GM12878 (cell line): Measurements from ENCODE around the gene ALDH1A3. TPM values are rescaled to one million over a fixed set of nuclear protein-coding genes. Genes with fewer than 3 reads are reported as not detected.

ENCODE experiments used
- CHD2 ChIP-seq: IDR thresholded peaks from 2 replicates; pipeline ENCODE4 v1.6.1; 2011; ENCODE audit warnings: low read depth, low read length, improper control_type of control experiment, borderline replicate concordance
- ETV6 ChIP-seq, 2 experiments: fragments of 450-650 bp in 1 of 2; IDR thresholded peaks in 1 of 2; conservative IDR thresholded peaks in 1 of 2; 2 replicates each; pipeline ENCODE4 v1.6.1; 2014; ENCODE audit warnings: antibody characterized with exemption in 1 of 2, borderline replicate concordance in 1 of 2, low read depth in 1 of 2, mild to moderate bottlenecking in 1 of 2, moderate library complexity in 1 of 2
- IKZF1 ChIP-seq: fragments of 450-650 bp; conservative IDR thresholded peaks from 2 replicates; pipeline ENCODE4 v1.6.1; 2017; ENCODE audit warnings: antibody characterized with exemption, mild to moderate bottlenecking
- IRF4 ChIP-seq: IDR thresholded peaks from 2 replicates; pipeline ENCODE4 v1.6.1; 2011; ENCODE audit warnings: low read depth, low read length
- MEF2B ChIP-seq: fragments of 450-650 bp; IDR thresholded peaks from 2 replicates; pipeline ENCODE4 v1.6.1; 2018; ENCODE audit warnings: mild to moderate bottlenecking, moderate library complexity; ENCODE audit not compliant: partially characterized antibody, poor library complexity, severe bottlenecking
- NBN ChIP-seq: fragments of 450-650 bp; IDR thresholded peaks from 2 replicates; pipeline ENCODE4 v1.6.1; 2016
- POLR2A ChIP-seq: IDR thresholded peaks from 2 replicates; pipeline ENCODE4 v1.6.1; 2011; ENCODE audit warnings: low read depth, mild to moderate bottlenecking, low read length
- POU2F2 ChIP-seq: IDR thresholded peaks from 3 replicates; pipeline ENCODE4 v1.6.1; 2011; ENCODE audit warnings: low read depth, mild to moderate bottlenecking, low read length, borderline replicate concordance
- RB1 ChIP-seq: fragments of 450-650 bp; formaldehyde crosslinking; IDR thresholded peaks from 2 replicates; pipeline ENCODE4 v1.6.1; 2017; ENCODE audit warnings: mild to moderate bottlenecking, borderline replicate concordance
- STAT3 ChIP-seq: IDR thresholded peaks from 2 replicates; pipeline ENCODE4 v1.6.1; 2011; ENCODE audit warnings: low read depth, low read length, improper control_type of control experiment
- TARDBP ChIP-seq: IDR thresholded peaks from 2 replicates; pipeline ENCODE4 v1.6.1; 2016; ENCODE audit warnings: borderline replicate concordance
- YY1 ChIP-seq: IDR thresholded peaks from 2 replicates; pipeline ENCODE4 v1.6.1; 2011; ENCODE audit warnings: low read depth, mild to moderate bottlenecking, low read length
- polyA plus RNA-seq, 11 experiments: library from polyadenylated mRNA; depleted of rRNA in 4 of 11; unstranded in 6 of 11; stranded (reverse) in 5 of 11; fragments of >200 nt; fragmentation: Nextera tagmentation in 4 of 11; fragmentation: Illumina TruSeq in 1 of 11; extraction: Ambion mirVana in 4 of 11; extraction: Trizol in 1 of 11; gene quantifications; 1 replicate in 1 of 11; 2 replicates in 10 of 11; pipeline versions ENCODE4 v1.2.1 to v1.2.3, GENCODE V29; 2011 to 2016; ENCODE audit warnings: inconsistent platforms in 2 of 11, missing spikeins in 2 of 11, low read depth in 1 of 11
- total RNA-seq, 4 experiments: library from RNA; depleted of rRNA in 3 of 4; stranded (reverse); fragments of >200 nt in 3 of 4; fragmentation: Illumina TruSeq in 1 of 4; extraction: Trizol in 1 of 4; gene quantifications; 2 replicates each; pipeline versions ENCODE4 v1.2.1 to v1.2.3, GENCODE V29; 2013 to 2021
- TF ChIP-seq, protein P1 (sequence below): fragments of 150-350 bp; IDR thresholded peaks from 2 replicates; pipeline ENCODE4 v1.6.1; 2016; ENCODE audit warnings: low read depth, low read length

The ALDH1A3 gene
- total and polyA plus RNA-seq, 10 of the 15 experiments (the other 5 are each of a cell fraction or from before 2014, with no cell fraction given): 0.06 to 0.69 (median 0.18) TPM

- TF ChIP-seq MEF2B (peak; percentile 84), POU2F2 (peak; percentile 17; the same call in 1 of the 3 replicates), IKZF1 (peak; percentile 49), NBN (no peak; the same call in 1 of the 2 replicates), IRF4 (0 out of 2 replicates have a peak, but pooled peaks have one; percentile 6), ETV6 (conservative IDR thresholded peaks at IDR 0.05 in 1 of 2, IDR thresholded peaks at IDR 0.05 in 1 of 2; ENCODE audit: borderline replicate concordance in 1 of 2, low read depth in 1 of 2) (no peak), TARDBP (0 out of 2 replicates have a peak, but pooled peaks have one; percentile 33), RB1 (peak; percentile 49; the same call in 1 of the 2 replicates), STAT3 (no peak), POLR2A (peak; percentile 52), CHD2 (peak; percentile 18; the same call in 1 of the 2 replicates), YY1 (0 out of 2 replicates have a peak, but pooled peaks have one; percentile 30)
- TF ChIP-seq, protein P1, sequence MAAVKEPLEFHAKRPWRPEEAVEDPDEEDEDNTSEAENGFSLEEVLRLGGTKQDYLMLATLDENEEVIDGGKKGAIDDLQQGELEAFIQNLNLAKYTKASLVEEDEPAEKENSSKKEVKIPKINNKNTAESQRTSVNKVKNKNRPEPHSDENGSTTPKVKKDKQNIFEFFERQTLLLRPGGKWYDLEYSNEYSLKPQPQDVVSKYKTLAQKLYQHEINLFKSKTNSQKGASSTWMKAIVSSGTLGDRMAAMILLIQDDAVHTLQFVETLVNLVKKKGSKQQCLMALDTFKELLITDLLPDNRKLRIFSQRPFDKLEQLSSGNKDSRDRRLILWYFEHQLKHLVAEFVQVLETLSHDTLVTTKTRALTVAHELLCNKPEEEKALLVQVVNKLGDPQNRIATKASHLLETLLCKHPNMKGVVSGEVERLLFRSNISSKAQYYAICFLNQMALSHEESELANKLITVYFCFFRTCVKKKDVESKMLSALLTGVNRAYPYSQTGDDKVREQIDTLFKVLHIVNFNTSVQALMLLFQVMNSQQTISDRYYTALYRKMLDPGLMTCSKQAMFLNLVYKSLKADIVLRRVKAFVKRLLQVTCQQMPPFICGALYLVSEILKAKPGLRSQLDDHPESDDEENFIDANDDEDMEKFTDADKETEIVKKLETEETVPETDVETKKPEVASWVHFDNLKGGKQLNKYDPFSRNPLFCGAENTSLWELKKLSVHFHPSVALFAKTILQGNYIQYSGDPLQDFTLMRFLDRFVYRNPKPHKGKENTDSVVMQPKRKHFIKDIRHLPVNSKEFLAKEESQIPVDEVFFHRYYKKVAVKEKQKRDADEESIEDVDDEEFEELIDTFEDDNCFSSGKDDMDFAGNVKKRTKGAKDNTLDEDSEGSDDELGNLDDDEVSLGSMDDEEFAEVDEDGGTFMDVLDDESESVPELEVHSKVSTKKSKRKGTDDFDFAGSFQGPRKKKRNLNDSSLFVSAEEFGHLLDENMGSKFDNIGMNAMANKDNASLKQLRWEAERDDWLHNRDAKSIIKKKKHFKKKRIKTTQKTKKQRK: no peak
- TF ChIP-seq, all 136 proteins: peak for 20
Measured at GRCh38 chr15:100941536-100941935, 61.9 kb downstream of the ALDH1A3 start (continued).
